Measurements from ENCODE around the gene MYRIP.

GRCh38 chr3:40118091-40118490 is 308.7 kb downstream of the MYRIP start:
- TF ChIP-seq, protein P1, sequence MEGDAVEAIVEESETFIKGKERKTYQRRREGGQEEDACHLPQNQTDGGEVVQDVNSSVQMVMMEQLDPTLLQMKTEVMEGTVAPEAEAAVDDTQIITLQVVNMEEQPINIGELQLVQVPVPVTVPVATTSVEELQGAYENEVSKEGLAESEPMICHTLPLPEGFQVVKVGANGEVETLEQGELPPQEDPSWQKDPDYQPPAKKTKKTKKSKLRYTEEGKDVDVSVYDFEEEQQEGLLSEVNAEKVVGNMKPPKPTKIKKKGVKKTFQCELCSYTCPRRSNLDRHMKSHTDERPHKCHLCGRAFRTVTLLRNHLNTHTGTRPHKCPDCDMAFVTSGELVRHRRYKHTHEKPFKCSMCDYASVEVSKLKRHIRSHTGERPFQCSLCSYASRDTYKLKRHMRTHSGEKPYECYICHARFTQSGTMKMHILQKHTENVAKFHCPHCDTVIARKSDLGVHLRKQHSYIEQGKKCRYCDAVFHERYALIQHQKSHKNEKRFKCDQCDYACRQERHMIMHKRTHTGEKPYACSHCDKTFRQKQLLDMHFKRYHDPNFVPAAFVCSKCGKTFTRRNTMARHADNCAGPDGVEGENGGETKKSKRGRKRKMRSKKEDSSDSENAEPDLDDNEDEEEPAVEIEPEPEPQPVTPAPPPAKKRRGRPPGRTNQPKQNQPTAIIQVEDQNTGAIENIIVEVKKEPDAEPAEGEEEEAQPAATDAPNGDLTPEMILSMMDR (conservative IDR thresholded peaks at IDR 0.05; ENCODE audit: low read depth in 2 of 2), result no peak
- TF ChIP-seq, protein P2, sequence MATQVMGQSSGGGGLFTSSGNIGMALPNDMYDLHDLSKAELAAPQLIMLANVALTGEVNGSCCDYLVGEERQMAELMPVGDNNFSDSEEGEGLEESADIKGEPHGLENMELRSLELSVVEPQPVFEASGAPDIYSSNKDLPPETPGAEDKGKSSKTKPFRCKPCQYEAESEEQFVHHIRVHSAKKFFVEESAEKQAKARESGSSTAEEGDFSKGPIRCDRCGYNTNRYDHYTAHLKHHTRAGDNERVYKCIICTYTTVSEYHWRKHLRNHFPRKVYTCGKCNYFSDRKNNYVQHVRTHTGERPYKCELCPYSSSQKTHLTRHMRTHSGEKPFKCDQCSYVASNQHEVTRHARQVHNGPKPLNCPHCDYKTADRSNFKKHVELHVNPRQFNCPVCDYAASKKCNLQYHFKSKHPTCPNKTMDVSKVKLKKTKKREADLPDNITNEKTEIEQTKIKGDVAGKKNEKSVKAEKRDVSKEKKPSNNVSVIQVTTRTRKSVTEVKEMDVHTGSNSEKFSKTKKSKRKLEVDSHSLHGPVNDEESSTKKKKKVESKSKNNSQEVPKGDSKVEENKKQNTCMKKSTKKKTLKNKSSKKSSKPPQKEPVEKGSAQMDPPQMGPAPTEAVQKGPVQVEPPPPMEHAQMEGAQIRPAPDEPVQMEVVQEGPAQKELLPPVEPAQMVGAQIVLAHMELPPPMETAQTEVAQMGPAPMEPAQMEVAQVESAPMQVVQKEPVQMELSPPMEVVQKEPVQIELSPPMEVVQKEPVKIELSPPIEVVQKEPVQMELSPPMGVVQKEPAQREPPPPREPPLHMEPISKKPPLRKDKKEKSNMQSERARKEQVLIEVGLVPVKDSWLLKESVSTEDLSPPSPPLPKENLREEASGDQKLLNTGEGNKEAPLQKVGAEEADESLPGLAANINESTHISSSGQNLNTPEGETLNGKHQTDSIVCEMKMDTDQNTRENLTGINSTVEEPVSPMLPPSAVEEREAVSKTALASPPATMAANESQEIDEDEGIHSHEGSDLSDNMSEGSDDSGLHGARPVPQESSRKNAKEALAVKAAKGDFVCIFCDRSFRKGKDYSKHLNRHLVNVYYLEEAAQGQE (IDR thresholded peaks at IDR 0.05; ENCODE audit: unreplicated experiment), result no peak
